ENCODE data around the gene LSM11.

DNA sequence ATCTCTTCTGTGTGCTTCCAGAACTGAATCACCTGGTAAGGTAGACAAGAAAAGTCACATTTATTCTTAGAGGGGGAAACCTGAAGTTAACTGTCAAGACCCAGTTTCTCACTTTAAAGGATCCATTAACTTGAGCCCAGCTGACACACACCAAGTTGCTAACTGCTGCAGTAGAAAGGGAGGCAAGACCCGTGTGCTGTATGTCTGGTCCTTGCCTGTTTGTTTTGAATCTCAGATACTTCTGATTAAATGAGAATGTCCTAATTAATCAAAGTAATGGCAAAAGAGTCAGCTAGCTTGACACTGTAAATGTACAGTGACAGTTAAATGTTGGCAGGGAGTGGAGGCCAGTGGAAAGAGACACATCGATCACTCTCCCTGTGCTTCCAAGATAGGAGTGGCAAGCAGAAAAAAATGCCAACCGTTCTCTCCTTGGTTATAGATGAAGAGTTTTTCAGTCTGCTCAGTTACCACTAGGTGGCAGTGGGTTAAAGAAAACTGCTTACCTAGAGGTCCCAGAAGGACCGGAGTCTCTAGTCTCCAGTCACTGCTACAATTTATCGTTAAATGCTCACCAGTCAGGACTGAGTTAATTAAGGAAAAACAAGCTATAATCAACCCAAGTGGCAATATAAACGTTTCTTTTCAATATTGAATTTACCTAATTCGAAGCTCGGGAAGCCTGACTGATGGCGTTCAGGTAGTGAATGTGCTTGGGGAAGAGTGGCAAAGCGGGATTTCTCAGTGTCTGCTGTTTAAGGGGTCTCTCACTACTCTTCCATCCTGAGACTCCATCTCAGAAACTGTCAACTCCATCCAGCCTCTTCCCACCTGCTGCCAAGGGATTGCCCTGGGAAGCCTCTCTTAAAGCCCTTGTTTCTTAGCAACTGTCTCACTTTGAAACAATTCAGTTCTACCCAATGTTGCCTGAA is 18.4 kb downstream of the LSM11 start:
- TF ChIP-seq, protein P1, sequence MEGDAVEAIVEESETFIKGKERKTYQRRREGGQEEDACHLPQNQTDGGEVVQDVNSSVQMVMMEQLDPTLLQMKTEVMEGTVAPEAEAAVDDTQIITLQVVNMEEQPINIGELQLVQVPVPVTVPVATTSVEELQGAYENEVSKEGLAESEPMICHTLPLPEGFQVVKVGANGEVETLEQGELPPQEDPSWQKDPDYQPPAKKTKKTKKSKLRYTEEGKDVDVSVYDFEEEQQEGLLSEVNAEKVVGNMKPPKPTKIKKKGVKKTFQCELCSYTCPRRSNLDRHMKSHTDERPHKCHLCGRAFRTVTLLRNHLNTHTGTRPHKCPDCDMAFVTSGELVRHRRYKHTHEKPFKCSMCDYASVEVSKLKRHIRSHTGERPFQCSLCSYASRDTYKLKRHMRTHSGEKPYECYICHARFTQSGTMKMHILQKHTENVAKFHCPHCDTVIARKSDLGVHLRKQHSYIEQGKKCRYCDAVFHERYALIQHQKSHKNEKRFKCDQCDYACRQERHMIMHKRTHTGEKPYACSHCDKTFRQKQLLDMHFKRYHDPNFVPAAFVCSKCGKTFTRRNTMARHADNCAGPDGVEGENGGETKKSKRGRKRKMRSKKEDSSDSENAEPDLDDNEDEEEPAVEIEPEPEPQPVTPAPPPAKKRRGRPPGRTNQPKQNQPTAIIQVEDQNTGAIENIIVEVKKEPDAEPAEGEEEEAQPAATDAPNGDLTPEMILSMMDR (IDR thresholded peaks at IDR 0.05; ENCODE audit: borderline replicate concordance, extremely low read depth, low read length, poor library complexity, severe bottlenecking) = peak; percentile 84
- no peak for TF ChIP-seq EZH2 (IDR thresholded peaks at IDR 0.05; ENCODE audit: borderline replicate concordance, low read depth, low read length, severe bottlenecking)

Measured in DND-41 (cell line).